Lower leg skin (tissue), 4 donors: ENCODE results near the gene ATP6V0A1. TPM values are rescaled to one million over a fixed set of nuclear protein-coding genes. Genes with fewer than 3 reads are reported as not detected.
"Not testable (repeated sequence)": the region's sequence is repeated elsewhere in the genome, so short reads cannot be mapped to it uniquely, and the experiment has no call there.

Experiments used
- DNase-seq, 2 donors: peaks; one replicate each; pipeline ENCODE4 v3.0.0-alpha.2; 2019; ENCODE audit warnings: low spot score in 2 of 2
- H3K4me3 ChIP-seq: fragments of 200-600 bp; sonication (generic); 2 replicates; pipeline ENCODE4 v1.5.1; 2017; ENCODE audit warnings: mild to moderate bottlenecking, low read depth; ENCODE audit not compliant: poor library complexity, severe bottlenecking
- CTCF ChIP-seq, 3 donors: fragments of 450-650 bp; IDR thresholded peaks; one replicate each; pipeline ENCODE4 v1.5.1; 2016; ENCODE audit warnings: antibody characterized with exemption in 3 of 3, mild to moderate bottlenecking in 3 of 3, moderate library complexity in 2 of 3
- POLR2A ChIP-seq, 2 donors: fragments of 450-650 bp; IDR thresholded peaks; one replicate each; pipeline ENCODE4 v1.6.1; 2016 to 2017; ENCODE audit warnings: antibody characterized with exemption in 2 of 2, mild to moderate bottlenecking in 1 of 2, moderate library complexity in 1 of 2
- WGBS, 2 donors: methylation state at CpG; one replicate each; pipeline ENCODE4 v1.1.5; 2018; 5-methylcytosine and 5-hydroxymethylcytosine counted together
- intact Hi-C: fragments of 100-400 bp; cut with DNase I; formaldehyde crosslinking; loops from one replicate; pipeline ENCODE4 v1.15.0; 2023; ENCODE audit warnings: low total_unique reads
- total RNA-seq, 4 donors: library from RNA; depleted of rRNA; stranded (reverse); fragments of >200 nt; gene quantifications; one replicate each; pipeline ENCODE4 v1.1.0, GENCODE V29; 2016

The ATP6V0A1 gene
- total RNA-seq, 4 donors from 2014 or later: 87.6 to 95.3 (median 91.3) TPM

GRCh38 chr17:42431758-42432161 lies 26.9 kb upstream of the ATP6V0A1 start:
- no peak overlapping the region for H3K4me3 ChIP-seq
- intact Hi-C loops: no loop called here
- DNase-seq: no peak
- WGBS, 2 donors: 33 to 53% methylated on average over 3 of the region's 3 CpGs
- TF ChIP-seq POLR2A (IDR thresholded peaks at IDR 0.05): no peak
- no peak for TF ChIP-seq CTCF (IDR thresholded peaks at IDR 0.05)

- 44 to 47% methylated on average over 6 of the region's 6 CpGs for WGBS, 2 donors
- peak; percentile 72 to 87 for DNase-seq
- TF ChIP-seq POLR2A (IDR thresholded peaks at IDR 0.05): no peak
- TF ChIP-seq CTCF (IDR thresholded peaks at IDR 0.05): no peak
- intact Hi-C loops: no loop called here
- no peak overlapping the region for H3K4me3 ChIP-seq
These were observed 22.3 kb upstream of the ATP6V0A1 start for GRCh38 chr17:42436391-42436790.

GRCh38 chr17:42438600-42439567 lies 19.8 kb upstream of the ATP6V0A1 start:
- no peak overlapping the region for H3K4me3 ChIP-seq
- peak in 1 of 2 donors; percentile 57 for DNase-seq
- intact Hi-C loops: no loop called here
- WGBS, 2 donors: 87 to 94% methylated on average over 9 of the region's 9 CpGs
- TF ChIP-seq POLR2A (IDR thresholded peaks at IDR 0.05) (no peak), CTCF (IDR thresholded peaks at IDR 0.05) (no peak)

GRCh38 chr17:42441371-42442195 lies 17.1 kb upstream of the ATP6V0A1 start:
- no peak overlapping the region for H3K4me3 ChIP-seq
- intact Hi-C loops: no loop called here
- 56 to 68% methylated on average over 7 of the region's 7 CpGs for WGBS, 2 donors
- TF ChIP-seq CTCF (IDR thresholded peaks at IDR 0.05) (no peak), POLR2A (IDR thresholded peaks at IDR 0.05) (no peak)
- no peak for DNase-seq

GRCh38 chr17:42442196-42442565 lies 16.5 kb upstream of the ATP6V0A1 start:
- intact Hi-C loops: no loop called here
- no peak overlapping the region for H3K4me3 ChIP-seq
- TF ChIP-seq POLR2A (IDR thresholded peaks at IDR 0.05) (no peak), CTCF (IDR thresholded peaks at IDR 0.05) (no peak)
- no peak for DNase-seq
- 45 to 51% methylated on average over 5 of the region's 5 CpGs for WGBS, 2 donors

- DNase-seq, intact Hi-C loops, H3K4me3 ChIP-seq: not testable (repeated sequence)
- 86 to 95% methylated on average over 4 to 21 of the region's 27 CpGs for WGBS, 2 donors
These were observed 9.5 kb upstream of the ATP6V0A1 start for GRCh38 chr17:42449176-42449575.

GRCh38 chr17:42449838-42450237 lies 8.8 kb upstream of the ATP6V0A1 start:
- H3K4me3 ChIP-seq, intact Hi-C loops, DNase-seq: not testable (repeated sequence)
- 33% methylated on average over 1 of the region's 2 CpGs; no CpG with 5 or more reads in 1 of the 2 donors for WGBS, 2 donors

GRCh38 chr17:42451270-42451669 lies 7.4 kb upstream of the ATP6V0A1 start:
- WGBS, 2 donors: 70 to 76% methylated on average over 5 of the region's 5 CpGs
- H3K4me3 ChIP-seq, intact Hi-C loops, DNase-seq: not testable (repeated sequence)
